Measurements from ENCODE around the gene MYLK4.

The MYLK4 gene

GRCh38 chr6:2767657-2768524 lies 17.2 kb upstream of the MYLK4 start:
- Histone ChIP-seq H3K4me1 (ENCODE audit: insufficient read depth, insufficient read length) (peaks cover 2% of the 10 kb centered on the region), H3K27me3 (ENCODE audit: insufficient read depth, insufficient read length) (no peaks in the 10 kb centered on the region), H3K36me3 (ENCODE audit: insufficient read depth, insufficient read length, low read length) (peaks cover 37% of the 10 kb centered on the region), H3K9ac (ENCODE audit: insufficient read length, low read depth) (peak overlapping the region; percentile 44), H3K9me3 (ENCODE audit: insufficient read depth, low read length) (0 out of 2 replicates have a peak, but pooled peaks cover 1% of the 10 kb centered on the region), H3K4me3 (ENCODE audit: insufficient read length, low read depth) (peak overlapping the region; percentile 83)
- TF ChIP-seq YY1 (IDR thresholded peaks at IDR 0.05; ENCODE audit: insufficient read depth, insufficient read length) (no peak), SUZ12 (IDR thresholded peaks at IDR 0.05; ENCODE audit: extremely low read depth, insufficient read depth, insufficient read length) (no peak), ZNF274 (IDR thresholded peaks at IDR 0.05; ENCODE audit: low read depth, low read length) (no peak)
- DNase-seq (ENCODE audit: low read depth, low spot score), result no peak

- 0 out of 2 replicates have a peak, but pooled peaks cover 4% of the 10 kb centered on the region for H3K9me3 ChIP-seq (ENCODE audit: insufficient read depth, low read length)
- H3K27me3 ChIP-seq (ENCODE audit: insufficient read depth, insufficient read length), result no peaks in the 10 kb centered on the region
- no peak for DNase-seq (ENCODE audit: low read depth, low spot score)
- TF ChIP-seq YY1 (IDR thresholded peaks at IDR 0.05; ENCODE audit: insufficient read depth, insufficient read length) (no peak), ZNF274 (IDR thresholded peaks at IDR 0.05; ENCODE audit: low read depth, low read length) (no peak), SUZ12 (IDR thresholded peaks at IDR 0.05; ENCODE audit: extremely low read depth, insufficient read depth, insufficient read length) (no peak)
- peaks cover 31% of the 10 kb centered on the region for H3K36me3 ChIP-seq (ENCODE audit: insufficient read depth, insufficient read length, low read length)
- H3K4me1 ChIP-seq (ENCODE audit: insufficient read depth, insufficient read length), result peaks cover 2% of the 10 kb centered on the region
- H3K4me3 ChIP-seq (ENCODE audit: insufficient read length, low read depth), result peak overlapping the region; percentile 83
- H3K9ac ChIP-seq (ENCODE audit: insufficient read length, low read depth), result peak overlapping the region; percentile 92
These were observed 16.3 kb upstream of the MYLK4 start for GRCh38 chr6:2766767-2767656.

DNA sequence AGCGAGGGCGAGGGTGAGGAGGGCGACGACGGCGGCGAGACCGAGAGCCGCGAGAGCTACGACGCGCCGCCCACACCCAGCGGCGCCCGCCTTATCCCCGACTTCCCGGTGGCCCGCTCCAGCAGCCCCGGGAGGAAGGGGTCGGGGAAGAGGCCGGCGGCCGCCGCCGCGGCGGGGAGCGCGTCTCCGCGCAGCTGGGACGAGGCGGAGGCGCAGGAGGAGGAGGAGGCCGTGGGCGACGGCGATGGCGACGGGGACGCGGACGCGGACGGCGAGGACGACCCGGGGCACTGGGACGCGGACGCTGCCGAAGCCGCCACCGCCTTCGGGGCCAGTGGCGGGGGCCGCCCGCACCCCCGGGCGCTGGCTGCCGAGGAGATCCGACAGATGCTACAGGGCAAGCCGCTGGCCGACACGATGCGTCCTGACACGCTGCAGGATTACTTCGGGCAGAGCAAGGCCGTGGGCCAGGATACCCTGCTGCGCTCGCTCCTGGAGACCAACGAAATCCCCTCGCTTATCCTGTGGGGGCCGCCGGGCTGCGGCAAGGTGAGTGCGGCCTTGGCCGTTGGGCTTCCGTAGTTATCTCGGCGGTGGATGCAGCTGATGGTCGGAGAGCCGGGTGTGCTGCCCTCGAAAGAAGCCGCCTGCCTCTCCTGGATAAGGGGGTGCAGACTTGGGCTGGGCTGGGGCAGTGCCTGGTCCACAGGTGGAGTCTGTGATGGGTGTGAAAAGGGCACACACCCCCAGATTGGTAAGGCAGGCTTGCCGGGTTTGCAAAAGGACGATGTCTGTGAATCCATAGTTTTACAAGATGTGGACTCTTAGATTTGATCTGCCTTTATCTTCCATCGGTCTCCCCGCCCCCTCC lies 15.4 kb upstream of the MYLK4 start:
- H3K27me3 ChIP-seq (ENCODE audit: insufficient read depth, insufficient read length), result no peaks in the 10 kb centered on the region
- no peak for DNase-seq (ENCODE audit: low read depth, low spot score)
- peaks cover 2% of the 10 kb centered on the region for H3K4me1 ChIP-seq (ENCODE audit: insufficient read depth, insufficient read length)
- peaks cover 26% of the 10 kb centered on the region for H3K36me3 ChIP-seq (ENCODE audit: insufficient read depth, insufficient read length, low read length)
- H3K9me3 ChIP-seq (ENCODE audit: insufficient read depth, low read length), result 0 out of 2 replicates have a peak, but pooled peaks cover 4% of the 10 kb centered on the region
- TF ChIP-seq SUZ12 (IDR thresholded peaks at IDR 0.05; ENCODE audit: extremely low read depth, insufficient read depth, insufficient read length) (no peak), YY1 (IDR thresholded peaks at IDR 0.05; ENCODE audit: insufficient read depth, insufficient read length) (no peak), ZNF274 (IDR thresholded peaks at IDR 0.05; ENCODE audit: low read depth, low read length) (no peak)
- H3K9ac ChIP-seq (ENCODE audit: insufficient read length, low read depth), result peak overlapping the region; percentile 92
- peak overlapping the region; percentile 83 for H3K4me3 ChIP-seq (ENCODE audit: insufficient read length, low read depth)

GRCh38 chr6:2765166-2765895 lies 14.6 kb upstream of the MYLK4 start, which contains the start of gene WRNIP1:
WRNIP1 (plus strand) TSS chr6:2765393; CDS start chr6:2765623, 230 bp downstream.
- Histone ChIP-seq H3K9me3 (ENCODE audit: insufficient read depth, low read length) (peaks cover 7% of the 10 kb centered on the region; the same call in 1 of the 2 replicates), H3K4me1 (ENCODE audit: insufficient read depth, insufficient read length) (peaks cover 2% of the 10 kb centered on the region), H3K36me3 (ENCODE audit: insufficient read depth, insufficient read length, low read length) (peaks cover 18% of the 10 kb centered on the region), H3K27me3 (ENCODE audit: insufficient read depth, insufficient read length) (no peaks in the 10 kb centered on the region), H3K9ac (ENCODE audit: insufficient read length, low read depth) (peak within 1 kb of the TSS; percentile 92), H3K4me3 (ENCODE audit: insufficient read length, low read depth) (peak within 1 kb of the TSS; percentile 83)
- no peak for TF ChIP-seq YY1 (IDR thresholded peaks at IDR 0.05; ENCODE audit: insufficient read depth, insufficient read length)
- peak; percentile 95 for DNase-seq (ENCODE audit: low read depth, low spot score)

GRCh38 chr6:2764610-2765165 lies 14.0 kb upstream of the MYLK4 start:
- peak overlapping the region; percentile 76 for H3K9ac ChIP-seq (ENCODE audit: insufficient read length, low read depth)
- H3K9me3 ChIP-seq (ENCODE audit: insufficient read depth, low read length), result peaks cover 12% of the 10 kb centered on the region; the same call in 1 of the 2 replicates
- H3K27me3 ChIP-seq (ENCODE audit: insufficient read depth, insufficient read length), result no peaks in the 10 kb centered on the region
- H3K4me1 ChIP-seq (ENCODE audit: insufficient read depth, insufficient read length), result no peaks in the 10 kb centered on the region
- peaks cover 12% of the 10 kb centered on the region for H3K36me3 ChIP-seq (ENCODE audit: insufficient read depth, insufficient read length, low read length)
- H3K4me3 ChIP-seq (ENCODE audit: insufficient read length, low read depth), result peak overlapping the region; percentile 61
- DNase-seq (ENCODE audit: low read depth, low spot score), result no peak
- TF ChIP-seq SUZ12 (IDR thresholded peaks at IDR 0.05; ENCODE audit: extremely low read depth, insufficient read depth, insufficient read length) (no peak), YY1 (IDR thresholded peaks at IDR 0.05; ENCODE audit: insufficient read depth, insufficient read length) (no peak), ZNF274 (IDR thresholded peaks at IDR 0.05; ENCODE audit: low read depth, low read length) (no peak)

Measured in NT2/D1 (cell line).